K562 (cell line): ENCODE results near the gene CPNE9. TPM values are rescaled to one million over a fixed set of nuclear protein-coding genes. Genes with fewer than 3 reads are reported as not detected.

Experiments used
- CBX8 ChIP-seq: fragments of 200-600 bp; sonication (generic); IDR thresholded peaks from 2 replicates; pipeline ENCODE4 v1.6.1; 2012; ENCODE audit warnings: borderline replicate concordance, mixed run types, low read depth, mild to moderate bottlenecking, moderate library complexity, mixed read lengths, low read length, control low read depth, inconsistent platforms; ENCODE audit not compliant: poor library complexity, severe bottlenecking; ENCODE audit errors: extremely low read depth
- FIP1L1 ChIP-seq: fragments of 200-400 bp; formaldehyde crosslinking; IDR thresholded peaks from 2 replicates; pipeline ENCODE4 v1.6.1; 2018; ENCODE audit warnings: mild to moderate bottlenecking, low read depth, low read length; ENCODE audit not compliant: poor library complexity, severe bottlenecking
- KLF16 ChIP-seq: IDR thresholded peaks from 2 replicates; pipeline ENCODE4 v1.6.1; 2016; ENCODE audit warnings: antibody characterized with exemption
- MYNN ChIP-seq, 2 experiments: sonication (generic); formaldehyde crosslinking in 1 of 2; IDR thresholded peaks; 2 replicates each; pipeline versions ENCODE4 v1.5.0 to v1.6.1; 2016 to 2020; ENCODE audit warnings: antibody characterized with exemption in 1 of 2, missing genetic modification reagents in 1 of 2
- NFIX ChIP-seq: fragments of 250-450 bp; sonication (Bioruptor Pico); IDR thresholded peaks from 2 replicates; pipeline ENCODE4 v1.4.0; 2020; ENCODE audit warnings: low read depth, mild to moderate bottlenecking, moderate library complexity
- PHF20 ChIP-seq: fragments of 450-650 bp; IDR thresholded peaks from 2 replicates; pipeline ENCODE4 v1.6.1; 2018; ENCODE audit not compliant: partially characterized antibody
- PRMT5 ChIP-seq: sonication (generic); formaldehyde crosslinking; IDR thresholded peaks from 2 replicates; pipeline ENCODE4 v1.5.0; 2020; ENCODE audit warnings: missing genetic modification reagents
- TAF7 ChIP-seq: fragments of 450-650 bp; IDR thresholded peaks from 2 replicates; pipeline ENCODE4 v1.6.1; 2016; ENCODE audit warnings: missing genetic modification characterization, missing compliant biosample characterization
- polyA plus RNA-seq, 8 experiments: library from polyadenylated mRNA; depleted of rRNA in 4 of 8; stranded (reverse) in 5 of 8; unstranded in 3 of 8; fragments of >200 nt; fragmentation: Nextera tagmentation in 2 of 8; fragmentation: Illumina TruSeq in 1 of 8; extraction: Ambion mirVana in 2 of 8; extraction: Trizol in 1 of 8; gene quantifications; 2 replicates each; pipeline versions ENCODE4 v1.2.1 to v1.2.3, GENCODE V29; 2011 to 2014; ENCODE audit warnings: inconsistent platforms in 1 of 8, missing spikeins in 1 of 8
- total RNA-seq, 7 experiments: library from RNA; depleted of rRNA in 6 of 7; stranded (reverse); fragments of >200 nt in 6 of 7; fragmentation: Illumina TruSeq in 2 of 7; extraction: Trizol in 2 of 7; gene quantifications; 2 replicates each; pipeline versions ENCODE4 v1.2.1 to v1.2.3, GENCODE V29; 2011 to 2021; ENCODE audit warnings: low replicate concordance in 1 of 7
- TF ChIP-seq, protein P1 (sequence below), 2 experiments: fragments of 450-650 bp; formaldehyde crosslinking in 1 of 2; IDR thresholded peaks; 2 replicates each; pipeline versions ENCODE4 v1.4.0 to v1.6.1; 2014 to 2020; ENCODE audit warnings: mild to moderate bottlenecking in 2 of 2, borderline replicate concordance in 1 of 2, low read depth in 1 of 2
- TF ChIP-seq, protein P2 (sequence below), 2 experiments: fragments of 450-650 bp; IDR thresholded peaks; 2 replicates each; pipeline ENCODE4 v1.6.1; 2016
- TF ChIP-seq, protein P3 (sequence below), 2 experiments: IDR thresholded peaks in 1 of 2; conservative IDR thresholded peaks in 1 of 2; 2 replicates each; pipeline ENCODE4 v1.6.1; 2016; ENCODE audit warnings: low read depth in 2 of 2, mild to moderate bottlenecking in 1 of 2, missing compliant biosample characterization in 1 of 2, missing genetic modification characterization in 1 of 2, moderate library complexity in 1 of 2

CPNE9 gene
- total and polyA plus RNA-seq, 9 of the 15 experiments (the other 6 are each of a cell fraction or from before 2014, with no cell fraction given): 0.22 to 0.56 (median 0.29) TPM; not detected in 3

DNA sequence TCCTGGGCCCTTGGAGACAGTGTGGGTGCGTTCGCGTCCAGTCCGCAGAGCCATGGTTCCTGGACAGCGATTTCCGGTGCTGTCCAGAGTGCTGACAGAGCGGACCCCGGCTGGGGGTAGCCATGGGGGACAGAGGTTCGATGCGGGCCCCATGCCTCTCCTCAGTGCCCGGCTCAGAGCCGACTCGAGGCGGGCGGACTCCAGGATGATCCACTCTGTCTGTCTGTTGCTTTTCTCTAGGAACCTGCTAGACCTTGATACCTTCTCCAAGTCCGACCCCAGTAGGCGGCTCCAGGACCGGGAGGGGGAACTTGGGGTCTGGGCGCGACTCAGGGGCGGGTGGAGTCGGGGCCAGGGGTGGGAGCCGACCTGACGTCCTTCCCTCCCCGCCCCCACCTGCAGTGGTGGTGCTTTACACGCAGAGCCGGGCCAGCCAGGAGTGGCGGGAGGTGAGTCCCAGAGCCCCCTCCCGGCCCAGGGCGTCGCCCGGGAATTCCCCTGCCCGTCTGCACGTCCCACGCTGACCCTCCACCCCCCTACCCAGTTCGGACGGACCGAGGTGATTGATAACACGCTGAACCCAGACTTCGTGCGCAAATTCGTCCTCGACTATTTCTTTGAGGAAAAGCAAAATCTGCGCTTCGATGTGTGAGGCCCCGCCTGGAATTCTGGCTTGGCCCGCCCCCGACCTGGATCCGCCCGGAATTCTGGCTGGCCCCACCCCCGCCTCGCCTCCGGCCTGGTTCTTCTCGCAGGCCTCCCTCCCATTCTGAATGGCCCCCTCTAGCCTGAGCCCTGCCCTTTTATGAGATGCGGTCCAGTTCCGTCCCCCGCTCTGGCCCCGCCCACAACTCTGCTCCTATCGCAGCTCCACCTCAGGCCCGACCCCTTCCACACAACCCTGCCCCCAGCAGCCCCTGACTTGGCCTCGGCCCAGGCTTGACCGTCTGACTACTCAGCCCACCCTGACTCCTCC is 1.0 kb downstream of the CPNE9 start (continued):
- TF ChIP-seq, protein P1, sequence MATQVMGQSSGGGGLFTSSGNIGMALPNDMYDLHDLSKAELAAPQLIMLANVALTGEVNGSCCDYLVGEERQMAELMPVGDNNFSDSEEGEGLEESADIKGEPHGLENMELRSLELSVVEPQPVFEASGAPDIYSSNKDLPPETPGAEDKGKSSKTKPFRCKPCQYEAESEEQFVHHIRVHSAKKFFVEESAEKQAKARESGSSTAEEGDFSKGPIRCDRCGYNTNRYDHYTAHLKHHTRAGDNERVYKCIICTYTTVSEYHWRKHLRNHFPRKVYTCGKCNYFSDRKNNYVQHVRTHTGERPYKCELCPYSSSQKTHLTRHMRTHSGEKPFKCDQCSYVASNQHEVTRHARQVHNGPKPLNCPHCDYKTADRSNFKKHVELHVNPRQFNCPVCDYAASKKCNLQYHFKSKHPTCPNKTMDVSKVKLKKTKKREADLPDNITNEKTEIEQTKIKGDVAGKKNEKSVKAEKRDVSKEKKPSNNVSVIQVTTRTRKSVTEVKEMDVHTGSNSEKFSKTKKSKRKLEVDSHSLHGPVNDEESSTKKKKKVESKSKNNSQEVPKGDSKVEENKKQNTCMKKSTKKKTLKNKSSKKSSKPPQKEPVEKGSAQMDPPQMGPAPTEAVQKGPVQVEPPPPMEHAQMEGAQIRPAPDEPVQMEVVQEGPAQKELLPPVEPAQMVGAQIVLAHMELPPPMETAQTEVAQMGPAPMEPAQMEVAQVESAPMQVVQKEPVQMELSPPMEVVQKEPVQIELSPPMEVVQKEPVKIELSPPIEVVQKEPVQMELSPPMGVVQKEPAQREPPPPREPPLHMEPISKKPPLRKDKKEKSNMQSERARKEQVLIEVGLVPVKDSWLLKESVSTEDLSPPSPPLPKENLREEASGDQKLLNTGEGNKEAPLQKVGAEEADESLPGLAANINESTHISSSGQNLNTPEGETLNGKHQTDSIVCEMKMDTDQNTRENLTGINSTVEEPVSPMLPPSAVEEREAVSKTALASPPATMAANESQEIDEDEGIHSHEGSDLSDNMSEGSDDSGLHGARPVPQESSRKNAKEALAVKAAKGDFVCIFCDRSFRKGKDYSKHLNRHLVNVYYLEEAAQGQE (IDR thresholded peaks at IDR 0.05; ENCODE audit: borderline replicate concordance): peak; percentile 100
- TF ChIP-seq, protein P1 (CRISPR knock-in tag; IDR thresholded peaks at IDR 0.05; ENCODE audit: low read depth): peak; percentile 98
- TF ChIP-seq PRMT5 (peak; percentile 99), NFIX (no peak), PHF20 (no peak), FIP1L1 (no peak), KLF16 (no peak), CBX8 (no peak), MYNN (IDR thresholded peaks at IDR 0.05) (no peak), MYNN (CRISPR knock-in tag; IDR thresholded peaks at IDR 0.05) (peak; percentile 88), TAF7 (tag) (no peak)
- TF ChIP-seq, protein P2, sequence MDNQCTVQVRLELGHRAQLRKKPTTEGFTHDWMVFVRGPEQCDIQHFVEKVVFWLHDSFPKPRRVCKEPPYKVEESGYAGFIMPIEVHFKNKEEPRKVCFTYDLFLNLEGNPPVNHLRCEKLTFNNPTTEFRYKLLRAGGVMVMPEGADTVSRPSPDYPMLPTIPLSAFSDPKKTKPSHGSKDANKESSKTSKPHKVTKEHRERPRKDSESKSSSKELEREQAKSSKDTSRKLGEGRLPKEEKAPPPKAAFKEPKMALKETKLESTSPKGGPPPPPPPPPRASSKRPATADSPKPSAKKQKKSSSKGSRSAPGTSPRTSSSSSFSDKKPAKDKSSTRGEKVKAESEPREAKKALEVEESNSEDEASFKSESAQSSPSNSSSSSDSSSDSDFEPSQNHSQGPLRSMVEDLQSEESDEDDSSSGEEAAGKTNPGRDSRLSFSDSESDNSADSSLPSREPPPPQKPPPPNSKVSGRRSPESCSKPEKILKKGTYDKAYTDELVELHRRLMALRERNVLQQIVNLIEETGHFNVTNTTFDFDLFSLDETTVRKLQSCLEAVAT (IDR thresholded peaks at IDR 0.05): no peak
- TF ChIP-seq, protein P3, sequence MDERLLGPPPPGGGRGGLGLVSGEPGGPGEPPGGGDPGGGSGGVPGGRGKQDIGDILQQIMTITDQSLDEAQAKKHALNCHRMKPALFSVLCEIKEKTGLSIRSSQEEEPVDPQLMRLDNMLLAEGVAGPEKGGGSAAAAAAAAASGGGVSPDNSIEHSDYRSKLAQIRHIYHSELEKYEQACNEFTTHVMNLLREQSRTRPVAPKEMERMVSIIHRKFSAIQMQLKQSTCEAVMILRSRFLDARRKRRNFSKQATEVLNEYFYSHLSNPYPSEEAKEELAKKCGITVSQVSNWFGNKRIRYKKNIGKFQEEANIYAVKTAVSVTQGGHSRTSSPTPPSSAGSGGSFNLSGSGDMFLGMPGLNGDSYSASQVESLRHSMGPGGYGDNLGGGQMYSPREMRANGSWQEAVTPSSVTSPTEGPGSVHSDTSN (CRISPR knock-in tag; IDR thresholded peaks at IDR 0.05; ENCODE audit: low read depth): peak; percentile 69
- TF ChIP-seq, protein P3 (tag; conservative IDR thresholded peaks at IDR 0.05; ENCODE audit: low read depth): no peak
